Endodermal cell (in vitro differentiated cells): ENCODE measurements around the gene DLD. TPM values are rescaled to one million over a fixed set of nuclear protein-coding genes. Genes with fewer than 3 reads are reported as not detected.
A peak's percentile ranks its signal among the peaks of the same experiment; 100 is the strongest.

Experiments
- DNase-seq: peaks from one replicate; pipeline ENCODE4 v3.0.0-alpha.2; 2017
- H3K27ac ChIP-seq: 2 replicates; pipeline ENCODE4 v1.5.1; 2013; ENCODE audit warnings: mild to moderate bottlenecking, low read depth, low read length, moderate library complexity
- H3K27me3 ChIP-seq: 2 replicates; pipeline ENCODE4 v1.6.1; 2013; ENCODE audit warnings: mild to moderate bottlenecking, low read length, moderate library complexity; ENCODE audit not compliant: insufficient read depth, control insufficient read depth, poor library complexity, severe bottlenecking
- H3K36me3 ChIP-seq: 2 replicates; pipeline ENCODE4 v1.7.0; 2013; ENCODE audit warnings: mild to moderate bottlenecking, low read length, moderate library complexity; ENCODE audit not compliant: control insufficient read depth, insufficient read depth
- H3K4me1 ChIP-seq: one replicate; pipeline ENCODE4 v1.7.0; 2013; ENCODE audit warnings: low read length; ENCODE audit not compliant: control insufficient read depth, insufficient read depth
- H3K4me3 ChIP-seq: 2 replicates; pipeline ENCODE4 v1.5.1; 2013; ENCODE audit warnings: mild to moderate bottlenecking, low read length, moderate library complexity
- H3K9ac ChIP-seq: 2 replicates; pipeline ENCODE4 v1.6.1; 2013; ENCODE audit warnings: mild to moderate bottlenecking, low read length, moderate library complexity; ENCODE audit not compliant: poor library complexity, severe bottlenecking; ENCODE audit errors: extremely low read depth
- H3K9me3 ChIP-seq: 2 replicates; pipeline ENCODE4 v1.6.1; 2013; ENCODE audit warnings: mild to moderate bottlenecking, low read length, moderate library complexity; ENCODE audit not compliant: control insufficient read depth
- H3K27ac Mint-ChIP-seq: 2 replicates; pipeline ENCODE4 v1.8.0; 2020; ENCODE audit warnings: mixed read lengths
- H3K27me3 Mint-ChIP-seq: 2 replicates; pipeline ENCODE4 v1.8.0; 2021; ENCODE audit warnings: mild to moderate bottlenecking, mixed read lengths; ENCODE audit not compliant: insufficient read depth
- H3K36me3 Mint-ChIP-seq: 2 replicates; pipeline ENCODE4 v1.8.0; 2020; ENCODE audit warnings: low read depth, mixed read lengths
- H3K4me1 Mint-ChIP-seq: 2 replicates; pipeline ENCODE4 v1.8.0; 2020; ENCODE audit warnings: mixed read lengths
- H3K4me3 Mint-ChIP-seq: 2 replicates; pipeline ENCODE4 v1.8.0; 2020; ENCODE audit warnings: mild to moderate bottlenecking, moderate library complexity, mixed read lengths
- H3K9me3 Mint-ChIP-seq: 2 replicates; pipeline ENCODE4 v1.8.0; 2020; ENCODE audit warnings: mild to moderate bottlenecking, mixed read lengths
- CTCF ChIP-seq: fragments of 200-600 bp; sonication (generic); conservative IDR thresholded peaks from 2 replicates; pipeline ENCODE4 v1.5.0; 2021; ENCODE audit warnings: antibody characterized with exemption, mild to moderate bottlenecking
- WGBS, 2 experiments: methylation state at CpG; one replicate each; pipeline versions ENCODE4 v1.1.5 to v1.1.7; 2013; ENCODE audit warnings: missing lambda C conversion rate in 2 of 2, mixed read lengths in 1 of 2; ENCODE audit not compliant: insufficient coverage in 1 of 2, insufficient read length in 1 of 2; 5-methylcytosine and 5-hydroxymethylcytosine counted together
- long read RNA-seq, 4 experiments: library from polyadenylated mRNA in 2 of 4; library from RNA in 1 of 4; library from capped mRNA in 1 of 4; stranded (forward) in 3 of 4; unstranded in 1 of 4; transcript quantifications; one replicate each; pipeline ENCODE4 v2.0.0, GENCODE V29; 2020 to 2021; ENCODE audit warnings: inconsistent platforms in 1 of 4
- polyA plus RNA-seq, 2 experiments: library from polyadenylated mRNA; stranded (reverse); fragments of 50-300 nt; gene quantifications; one replicate each; pipeline ENCODE4 v1.2.3, GENCODE V29; 2013
- total RNA-seq, 2 donors: library from RNA; stranded (reverse); fragmentation: NEBNext Ultra II Directional in 1 of 2; extraction: Animal tissue kit (Norgen Biotek cat#: 25700) in 1 of 2; gene quantifications; 2 replicates in 1 of 2; 3 replicates in 1 of 2; pipeline ENCODE4 v1.2.1, GENCODE V29; 2021

Gene DLD
- 10 to 100 TPM; 82.4 to 82.5 TPM for total RNA-seq
- 91.3 TPM for polyA plus RNA-seq (2013, experiment 1 of 2)
- polyA plus RNA-seq (2013, experiment 2 of 2), result 75.3 TPM
- long read RNA-seq, experiment 1, transcript DLD-201 (14 exons, 3,755 nt), result major isoform, 18 of 40 reads
- long read RNA-seq, experiment 1, partial matches to known transcripts, result 9 of 40 reads
- long read RNA-seq, experiment 1, other reads (novel, unspliced or antisense), result 13 of 40 reads
- long read RNA-seq, experiment 2, transcript DLD-201 (14 exons, 3,755 nt), result major isoform, 227 of 250 reads
- long read RNA-seq, experiment 2, partial matches to known transcripts, result 10 of 250 reads
- long read RNA-seq, experiment 2, other reads (novel, unspliced or antisense), result 13 of 250 reads
- long read RNA-seq, experiment 3, transcript DLD-201 (14 exons, 3,755 nt), result major isoform, 540 of 588 reads
- long read RNA-seq, experiment 3, partial matches to known transcripts, result 12 of 588 reads
- long read RNA-seq, experiment 3, other reads (novel, unspliced or antisense), result 32 of 588 reads
- long read RNA-seq, experiment 4, transcript DLD-201 (14 exons, 3,755 nt), result major isoform, 194 of 261 reads
- long read RNA-seq, experiment 4, partial matches to known transcripts, result 61 of 261 reads
- long read RNA-seq, experiment 4, other reads (novel, unspliced or antisense), result 6 of 261 reads

GRCh38 chr7:107890962-107891635, at the start of gene DLD:
Gene DLD, plus strand, starts transcription at chr7:107891183. Its CDS starts 68 bp downstream, at chr7:107891251.
- H3K4me1 ChIP-seq, result no peaks in the 10 kb centered on the region
- peak within 1 kb of the TSS; percentile 98 for H3K27ac Mint-ChIP-seq
- H3K27me3 ChIP-seq, result peaks cover 5% of the 10 kb centered on the region
- peaks cover 6% of the 10 kb centered on the region for H3K9me3 Mint-ChIP-seq
- peaks cover 29% of the 10 kb centered on the region for H3K36me3 ChIP-seq
- peaks cover 3% of the 10 kb centered on the region for H3K27me3 Mint-ChIP-seq
- H3K4me3 Mint-ChIP-seq, result peak within 1 kb of the TSS; percentile 89
- DNase-seq, result peak; percentile 97
- WGBS, 2 experiments, result 0% methylated on average over 39 to 55 of the region's 55 CpGs
- H3K9me3 ChIP-seq, result no peaks in the 10 kb centered on the region
- H3K36me3 Mint-ChIP-seq, result peaks cover 24% of the 10 kb centered on the region
- peak within 1 kb of the TSS; percentile 93 for H3K4me3 ChIP-seq
- TF ChIP-seq CTCF, result no peak
- H3K4me1 Mint-ChIP-seq, result peaks cover 16% of the 10 kb centered on the region
- peak within 1 kb of the TSS; percentile 89 for H3K9ac ChIP-seq
- peak within 1 kb of the TSS; percentile 74 for H3K27ac ChIP-seq

- no peaks in the 10 kb centered on the region for H3K27me3 Mint-ChIP-seq
Observed at GRCh38 chr7:107842213-107842612, 48.8 kb upstream of the DLD start.

More at GRCh38 chr7:107842213-107842612, 48.8 kb upstream of the DLD start:
- Mint-ChIP-seq H3K27ac (no peak overlapping the region), H3K4me3 (no peak overlapping the region), H3K36me3 (no peaks in the 10 kb centered on the region), H3K9me3 (peaks cover 15% of the 10 kb centered on the region), H3K4me1 (no peaks in the 10 kb centered on the region)
- Histone ChIP-seq H3K27ac (no peak overlapping the region), H3K4me3 (no peak overlapping the region), H3K9ac (no peak overlapping the region), H3K4me1 (no peaks in the 10 kb centered on the region), H3K36me3 (no peaks in the 10 kb centered on the region), H3K27me3 (no peaks in the 10 kb centered on the region), H3K9me3 (no peaks in the 10 kb centered on the region)
- TF ChIP-seq CTCF, result no peak
- 100% methylated on average over 1 of the region's 3 CpGs; no CpG with 5 or more reads in 1 of the 2 experiments for WGBS, 2 experiments
- no peak for DNase-seq
